K562 (cell line): Measurements from ENCODE around the gene ST6GAL1. TPM values are rescaled to one million over a fixed set of nuclear protein-coding genes. Genes with fewer than 3 reads are reported as not detected.

Experiments used
- ATF6 ChIP-seq: sonication (generic); formaldehyde crosslinking; IDR thresholded peaks from 2 replicates; pipeline ENCODE4 v1.4.0; 2020; ENCODE audit warnings: mild to moderate bottlenecking, missing genetic modification reagents
- BACH1 ChIP-seq: fragments of 200-800 bp; sonication (Bioruptor generic); IDR thresholded peaks from 2 replicates; pipeline ENCODE4 v1.6.1; 2016; ENCODE audit warnings: missing genetic modification characterization, missing compliant biosample characterization
- BRD4 ChIP-seq: fragments of 200-600 bp; sonication (generic); IDR thresholded peaks from 2 replicates; pipeline ENCODE4 v1.6.1; 2017; ENCODE audit warnings: inconsistent platforms
- ETS2 ChIP-seq: IDR thresholded peaks from 2 replicates; pipeline ENCODE4 v1.6.1; 2016; ENCODE audit warnings: borderline replicate concordance, missing genetic modification characterization, mild to moderate bottlenecking, moderate library complexity, missing compliant biosample characterization; ENCODE audit not compliant: poor library complexity, severe bottlenecking
- FUS ChIP-seq: fragments of 200-400 bp; formaldehyde crosslinking; optimal IDR thresholded peaks from 2 replicates; pipeline ENCODE3; 2017; ENCODE audit warnings: low read depth, low read length
- HNRNPH1 ChIP-seq: fragments of 200-400 bp; formaldehyde crosslinking; optimal IDR thresholded peaks from 2 replicates; pipeline ENCODE3; 2017; ENCODE audit warnings: low read depth, mild to moderate bottlenecking, low read length, moderate library complexity
- MYBL2 ChIP-seq, 2 experiments: fragments of 450-650 bp in 1 of 2; sonication (generic) in 1 of 2; formaldehyde crosslinking in 1 of 2; IDR thresholded peaks; 2 replicates each; pipeline versions ENCODE4 v1.6.1 to v1.8.1; 2017 to 2022; ENCODE audit warnings: borderline replicate concordance in 1 of 2, inconsistent platforms in 1 of 2, low read depth in 1 of 2, mild to moderate bottlenecking in 1 of 2, missing genetic modification reagents in 1 of 2, moderate library complexity in 1 of 2
- NCOA1 ChIP-seq: fragments of 450-650 bp; IDR thresholded peaks from 2 replicates; pipeline ENCODE4 v1.6.1; 2016; ENCODE audit warnings: low read depth
- NR3C1 ChIP-seq: sonication (generic); formaldehyde crosslinking; IDR thresholded peaks from 2 replicates; pipeline ENCODE4 v1.8.1; 2022; ENCODE audit warnings: missing genetic modification reagents
- POLR2B ChIP-seq: fragments of 450-650 bp; IDR thresholded peaks from 2 replicates; pipeline ENCODE4 v1.6.1; 2018; ENCODE audit warnings: low read depth; ENCODE audit not compliant: partially characterized antibody
- RERE ChIP-seq: sonication (generic); formaldehyde crosslinking; IDR thresholded peaks from 2 replicates; pipeline ENCODE4 v1.8.0; 2023; ENCODE audit warnings: missing genetic modification reagents, mild to moderate bottlenecking, borderline replicate concordance
- ZBTB43 ChIP-seq: sonication (generic); formaldehyde crosslinking; IDR thresholded peaks from 2 replicates; pipeline ENCODE4 v1.8.0; 2023; ENCODE audit warnings: mild to moderate bottlenecking, missing genetic modification reagents
- ZNF280A ChIP-seq: fragments of 450-650 bp; IDR thresholded peaks from 2 replicates; pipeline ENCODE4 v1.6.1; 2018; ENCODE audit warnings: mild to moderate bottlenecking, low read depth; ENCODE audit not compliant: partially characterized antibody
- polyA plus RNA-seq, 8 experiments: library from polyadenylated mRNA; depleted of rRNA in 4 of 8; stranded (reverse) in 5 of 8; unstranded in 3 of 8; fragments of >200 nt; fragmentation: Nextera tagmentation in 2 of 8; fragmentation: Illumina TruSeq in 1 of 8; extraction: Ambion mirVana in 2 of 8; extraction: Trizol in 1 of 8; gene quantifications; 2 replicates each; pipeline versions ENCODE4 v1.2.1 to v1.2.3, GENCODE V29; 2011 to 2014; ENCODE audit warnings: inconsistent platforms in 1 of 8, missing spikeins in 1 of 8
- total RNA-seq, 7 experiments: library from RNA; depleted of rRNA in 6 of 7; stranded (reverse); fragments of >200 nt in 6 of 7; fragmentation: Illumina TruSeq in 2 of 7; extraction: Trizol in 2 of 7; gene quantifications; 2 replicates each; pipeline versions ENCODE4 v1.2.1 to v1.2.3, GENCODE V29; 2011 to 2021; ENCODE audit warnings: low replicate concordance in 1 of 7

ST6GAL1 gene
- total and polyA plus RNA-seq, 9 of the 15 experiments (the other 6 are each of a cell fraction or from before 2014, with no cell fraction given) = 31.9 to 145 (median 71.0) TPM

- no peak for TF ChIP-seq ZBTB43
- no peak for TF ChIP-seq MYBL2 (IDR thresholded peaks at IDR 0.05; ENCODE audit: low read depth)
- TF ChIP-seq MYBL2 (CRISPR knock-in tag; IDR thresholded peaks at IDR 0.05; ENCODE audit: borderline replicate concordance) = no peak
- no peak for TF ChIP-seq NCOA1
- TF ChIP-seq HNRNPH1 = no peak
- TF ChIP-seq ZNF280A = no peak
- TF ChIP-seq RERE = no peak
- no peak for TF ChIP-seq ETS2 (tag)
- peak; percentile 52; the same call in 1 of the 2 replicates for TF ChIP-seq BACH1 (tag)
- TF ChIP-seq ATF6 (CRISPR knock-in tag) = no peak
- no peak for TF ChIP-seq POLR2B
- TF ChIP-seq BRD4 = no peak
- TF ChIP-seq FUS = no peak
- TF ChIP-seq NR3C1 (CRISPR knock-in tag) = no peak
Measured at GRCh38 chr3:186901135-186901734, 29.1 kb upstream of the ST6GAL1 start (continued).
